ENCODE results near the gene SEC31A. TPM values are rescaled to one million over a fixed set of nuclear protein-coding genes. Genes with fewer than 3 reads are reported as not detected.
A peak's percentile ranks its signal among the peaks of the same experiment; 100 is the strongest.

The SEC31A gene
- total and polyA plus RNA-seq, 7 donors, result 77.7 to 120 (median 103) TPM

DNA sequence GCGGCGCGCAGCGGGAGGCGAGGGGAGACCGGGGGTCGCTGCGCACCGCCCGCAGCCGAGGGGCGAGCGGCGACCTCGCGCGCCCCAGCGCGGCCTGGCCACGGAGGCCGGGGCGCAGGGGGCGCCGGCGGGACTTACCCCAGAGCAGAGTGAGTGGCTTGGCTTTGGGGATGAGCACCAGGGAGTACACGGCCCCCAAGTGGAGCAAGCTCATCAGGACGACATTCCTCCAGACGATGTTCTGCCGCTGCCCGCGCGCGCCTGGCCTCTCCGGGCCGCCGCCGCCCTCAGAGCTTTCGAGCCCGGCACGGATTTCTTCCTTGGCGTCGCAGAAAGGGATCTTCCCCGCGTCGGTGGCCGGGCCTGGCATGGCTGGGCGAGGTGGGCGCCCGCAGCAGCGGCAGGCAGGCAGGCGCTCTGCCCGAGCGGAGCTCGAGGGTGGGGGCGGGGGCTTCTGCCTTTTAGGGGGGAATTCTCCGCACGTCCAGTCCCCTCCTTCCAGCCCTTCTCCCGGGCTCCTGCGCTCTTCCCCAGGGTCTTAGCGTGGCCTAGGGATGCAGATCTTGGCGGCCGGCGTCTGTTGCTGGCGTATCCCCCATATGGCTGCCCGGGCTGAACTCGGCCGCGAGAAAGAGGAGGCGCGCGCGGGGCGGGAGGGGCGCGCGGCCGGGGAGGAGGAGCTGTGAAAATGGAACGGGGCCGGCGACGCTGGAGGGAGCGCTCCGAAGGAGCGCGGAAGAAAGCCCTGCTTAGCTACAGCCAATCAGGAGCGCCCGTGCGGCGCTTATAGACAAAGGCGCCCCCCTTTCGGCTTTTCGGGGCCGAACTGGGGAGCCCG, 92.6 kb downstream of the SEC31A start, which contains the start of gene SCD5:
SCD5 (minus strand) TSS at position 629 of the 838 bp plus-strand sequence; CDS start at position 370, 259 bp downstream.
- H3K27ac ChIP-seq, result no peak within 1 kb of the TSS

DNA sequence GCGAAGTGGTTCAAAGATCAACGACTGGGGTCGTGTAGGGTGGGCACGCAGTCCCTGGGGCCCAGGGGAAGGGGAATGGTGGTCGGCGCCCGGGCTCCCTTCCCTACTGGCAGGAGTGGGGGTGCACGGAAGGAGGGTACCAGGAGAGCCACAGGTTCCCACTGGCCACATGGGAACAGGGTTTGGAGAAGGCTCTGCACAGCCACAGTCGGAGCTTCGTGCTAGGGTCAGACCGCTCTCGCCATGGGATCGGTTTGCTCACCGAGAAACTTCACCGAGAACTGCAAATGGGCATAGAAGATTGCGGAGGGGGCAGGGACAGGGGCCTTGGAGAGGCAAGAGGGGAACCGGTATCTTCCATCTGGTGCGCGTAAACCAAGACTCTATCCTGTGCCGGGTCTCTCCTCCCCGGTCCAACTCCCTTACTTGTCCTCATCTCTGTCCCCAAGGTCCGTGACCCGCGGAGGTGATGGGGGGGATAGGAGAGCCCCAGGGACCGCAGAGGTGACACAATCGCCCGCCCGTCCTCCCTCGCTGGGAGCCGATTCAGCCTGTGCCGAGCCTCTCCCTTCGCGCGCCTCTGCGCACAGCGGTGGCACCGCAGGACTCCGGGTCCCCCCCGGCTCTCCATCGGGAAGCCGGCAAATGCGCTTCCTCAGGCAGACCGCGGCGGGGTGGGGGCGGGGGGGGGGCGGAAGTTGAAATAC, 93.4 kb downstream of the SEC31A start:
- Histone ChIP-seq H3K27ac (no peak overlapping the region), H3K36me3 (ENCODE audit: insufficient read depth in 1 of 2, low read depth in 1 of 2) (no peaks in the 10 kb centered on the region), H3K4me3 (peak overlapping the region; percentile 72), H3K27me3 (ENCODE audit: insufficient read depth in 3 of 3, low read length in 2 of 3) (peaks cover 3 to 36% (median 4%) of the 10 kb centered on the region in 3 donors), H3K9me3 (no peaks in the 10 kb centered on the region), H3K4me1 (no peaks in the 10 kb centered on the region)
- DNase-seq (peak; percentile 32 to 53), ATAC-seq (no peak)
- intact Hi-C loops (cut with DNase I), result no loop called here
- TF ChIP-seq, protein P1, sequence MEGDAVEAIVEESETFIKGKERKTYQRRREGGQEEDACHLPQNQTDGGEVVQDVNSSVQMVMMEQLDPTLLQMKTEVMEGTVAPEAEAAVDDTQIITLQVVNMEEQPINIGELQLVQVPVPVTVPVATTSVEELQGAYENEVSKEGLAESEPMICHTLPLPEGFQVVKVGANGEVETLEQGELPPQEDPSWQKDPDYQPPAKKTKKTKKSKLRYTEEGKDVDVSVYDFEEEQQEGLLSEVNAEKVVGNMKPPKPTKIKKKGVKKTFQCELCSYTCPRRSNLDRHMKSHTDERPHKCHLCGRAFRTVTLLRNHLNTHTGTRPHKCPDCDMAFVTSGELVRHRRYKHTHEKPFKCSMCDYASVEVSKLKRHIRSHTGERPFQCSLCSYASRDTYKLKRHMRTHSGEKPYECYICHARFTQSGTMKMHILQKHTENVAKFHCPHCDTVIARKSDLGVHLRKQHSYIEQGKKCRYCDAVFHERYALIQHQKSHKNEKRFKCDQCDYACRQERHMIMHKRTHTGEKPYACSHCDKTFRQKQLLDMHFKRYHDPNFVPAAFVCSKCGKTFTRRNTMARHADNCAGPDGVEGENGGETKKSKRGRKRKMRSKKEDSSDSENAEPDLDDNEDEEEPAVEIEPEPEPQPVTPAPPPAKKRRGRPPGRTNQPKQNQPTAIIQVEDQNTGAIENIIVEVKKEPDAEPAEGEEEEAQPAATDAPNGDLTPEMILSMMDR (IDR thresholded peaks at IDR 0.05), result no peak
- WGBS, 3 donors, result 4 to 6% (median 5%) methylated on average over 41 to 47 of the region's 47 CpGs

More for the DNA sequence above, 92.6 kb downstream of the SEC31A start, which contains the start of gene SCD5:
- Histone ChIP-seq H3K4me1 (no peaks in the 10 kb centered on the region), H3K4me3 (peak within 1 kb of the TSS; percentile 72), H3K36me3 (ENCODE audit: insufficient read depth in 1 of 2, low read depth in 1 of 2) (no peaks in the 10 kb centered on the region), H3K9me3 (no peaks in the 10 kb centered on the region), H3K27me3 (ENCODE audit: insufficient read depth in 3 of 3, low read length in 2 of 3) (peaks cover 3 to 36% (median 4%) of the 10 kb centered on the region in 3 donors)
- peak; percentile 61 to 85 (median 76) for ATAC-seq
- DNase-seq, result peak; percentile 61 to 67
- 0 to 1% (median 1%) methylated on average over 51 to 94 of the region's 94 CpGs for WGBS, 3 donors
- intact Hi-C loops (cut with DNase I), result no loop called here
- TF ChIP-seq, protein P1 (IDR thresholded peaks at IDR 0.05), result no peak

DNA sequence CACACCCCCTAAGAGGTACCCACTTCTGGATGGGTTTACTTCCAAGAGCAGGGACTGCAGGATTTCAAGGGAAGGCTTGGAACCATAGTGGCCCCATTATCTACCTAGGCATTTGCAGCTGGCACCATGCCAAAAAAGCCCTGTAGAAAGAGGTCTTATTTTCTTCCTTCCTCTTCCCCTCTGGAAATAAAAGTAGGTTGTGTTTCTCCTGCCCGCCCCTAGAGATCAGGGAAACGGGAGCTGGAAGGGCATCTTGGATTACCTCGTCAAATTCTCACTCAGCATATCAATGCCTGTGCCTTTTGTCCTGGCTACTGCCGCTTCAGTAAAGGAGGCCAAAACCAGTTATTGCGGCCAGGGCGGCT, 93.9 kb downstream of the SEC31A start:
- peaks cover 3 to 36% (median 4%) of the 10 kb centered on the region in 3 donors for H3K27me3 ChIP-seq (ENCODE audit: insufficient read depth in 3 of 3, low read length in 2 of 3)
- 34 to 44% (median 43%) methylated on average over 6 of the region's 6 CpGs for WGBS, 3 donors
- H3K36me3 ChIP-seq (ENCODE audit: insufficient read depth in 1 of 2, low read depth in 1 of 2), result no peaks in the 10 kb centered on the region
- intact Hi-C loops (cut with DNase I), result no loop called here
- no peak for ATAC-seq
- H3K4me3 ChIP-seq, result peak overlapping the region; percentile 72
- DNase-seq, result no peak
- H3K4me1 ChIP-seq, result no peaks in the 10 kb centered on the region
- H3K9me3 ChIP-seq, result no peaks in the 10 kb centered on the region
- H3K27ac ChIP-seq, result no peak overlapping the region
- TF ChIP-seq, protein P1 (IDR thresholded peaks at IDR 0.05), result no peak

DNA sequence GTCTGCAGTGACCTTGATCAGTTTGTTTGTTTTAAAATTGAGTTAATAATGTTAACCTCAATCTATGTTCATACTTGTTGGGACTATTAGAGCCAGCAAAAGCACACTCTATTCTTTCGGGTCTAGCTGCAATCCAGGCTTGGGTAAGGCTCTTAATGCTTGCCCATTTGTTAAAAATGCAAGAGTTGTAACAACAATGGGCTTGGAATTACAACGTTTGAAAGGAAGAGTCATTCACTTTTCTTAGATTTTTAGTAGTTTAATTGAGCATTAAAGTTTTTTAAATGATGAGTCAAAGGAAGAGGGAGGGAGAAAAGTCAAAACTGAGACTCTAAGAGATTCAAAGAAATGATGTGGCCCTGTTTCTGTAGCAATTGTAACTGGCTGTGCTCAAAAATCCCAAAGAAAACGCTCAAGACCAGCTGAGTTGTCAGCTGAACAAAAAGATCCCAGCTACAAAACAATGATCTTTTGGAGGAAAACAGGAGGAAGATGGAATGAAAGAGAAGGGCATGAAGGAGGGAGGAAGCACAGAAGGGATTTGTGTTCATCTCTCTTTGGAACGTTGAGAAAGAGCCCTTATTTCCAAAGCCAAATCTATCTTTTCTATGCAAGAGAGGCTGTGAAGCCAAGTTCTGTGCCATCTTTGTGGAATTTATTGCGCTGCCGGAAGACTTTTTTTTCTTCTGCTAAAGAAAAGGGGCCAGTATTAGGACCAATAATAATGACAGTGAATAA, 97.9 kb downstream of the SEC31A start:
- ATAC-seq, result no peak
- no peaks in the 10 kb centered on the region for H3K36me3 ChIP-seq (ENCODE audit: insufficient read depth in 1 of 2, low read depth in 1 of 2)
- TF ChIP-seq, protein P1 (IDR thresholded peaks at IDR 0.05), result no peak
- H3K4me1 ChIP-seq, result no peaks in the 10 kb centered on the region
- H3K9me3 ChIP-seq, result no peaks in the 10 kb centered on the region
- H3K27me3 ChIP-seq (ENCODE audit: insufficient read depth in 3 of 3, low read length in 2 of 3), result peaks cover 0 to 17% (median under 1%) of the 10 kb centered on the region in 3 donors
- DNase-seq, result no peak
- H3K27ac ChIP-seq, result no peak overlapping the region
- intact Hi-C loops (cut with DNase I), result no loop called here
- WGBS, 3 donors, result 46 to 57% (median 48%) methylated on average over 6 of the region's 6 CpGs
- H3K4me3 ChIP-seq, result no peak overlapping the region
